ENCODE measurements around the gene PICK1. TPM values are rescaled to one million over a fixed set of nuclear protein-coding genes. Genes with fewer than 3 reads are reported as not detected.

PICK1 gene
- total and polyA plus RNA-seq, 2 of the 8 experiments (the other 6 are each of a cell fraction or from before 2014, with no cell fraction given): 20.4 to 22.9 TPM

- TF ChIP-seq GTF2F1 (IDR thresholded peaks at IDR 0.05; ENCODE audit: borderline replicate concordance, low read depth, low read length): no peak
Observed at GRCh38 chr22:38021206-38021605, 36.0 kb upstream of the PICK1 start (continued).
